Stimulated activated CD4-positive, alpha-beta T cell treated with anti-CD3 and anti-CD28 coated beads, TNF-alpha, amount 100 ng/mL, for 4 hours (primary cell): ENCODE measurements around the gene RORC.

Source experiments
- DNase-seq, 3 experiments: peaks; one replicate each; pipeline ENCODE4 v3.0.0-alpha.2; 2020; ENCODE audit warnings: low read depth in 3 of 3

RORC gene

DNA sequence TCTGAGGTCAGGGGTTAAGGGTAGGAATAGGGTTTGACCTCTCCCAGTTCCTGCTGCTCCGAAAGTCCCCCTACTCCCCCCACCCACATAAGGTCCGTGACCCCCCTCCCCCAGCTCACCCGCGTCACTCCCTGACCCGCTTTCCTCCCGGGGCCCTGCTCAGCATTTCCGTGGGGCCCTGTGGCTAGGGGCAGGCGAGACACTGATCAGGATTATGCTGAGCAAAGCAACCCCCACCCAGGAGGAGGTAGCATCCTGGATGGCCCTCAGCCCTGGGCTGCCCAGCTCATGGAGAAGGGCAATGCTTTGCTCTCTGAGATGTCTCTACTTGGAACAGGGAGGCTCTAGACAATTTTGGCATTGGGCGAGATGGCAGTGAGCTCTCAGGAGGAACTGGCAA lies 3.7 kb downstream of the RORC start:
- DNase-seq, result no peak

DNA sequence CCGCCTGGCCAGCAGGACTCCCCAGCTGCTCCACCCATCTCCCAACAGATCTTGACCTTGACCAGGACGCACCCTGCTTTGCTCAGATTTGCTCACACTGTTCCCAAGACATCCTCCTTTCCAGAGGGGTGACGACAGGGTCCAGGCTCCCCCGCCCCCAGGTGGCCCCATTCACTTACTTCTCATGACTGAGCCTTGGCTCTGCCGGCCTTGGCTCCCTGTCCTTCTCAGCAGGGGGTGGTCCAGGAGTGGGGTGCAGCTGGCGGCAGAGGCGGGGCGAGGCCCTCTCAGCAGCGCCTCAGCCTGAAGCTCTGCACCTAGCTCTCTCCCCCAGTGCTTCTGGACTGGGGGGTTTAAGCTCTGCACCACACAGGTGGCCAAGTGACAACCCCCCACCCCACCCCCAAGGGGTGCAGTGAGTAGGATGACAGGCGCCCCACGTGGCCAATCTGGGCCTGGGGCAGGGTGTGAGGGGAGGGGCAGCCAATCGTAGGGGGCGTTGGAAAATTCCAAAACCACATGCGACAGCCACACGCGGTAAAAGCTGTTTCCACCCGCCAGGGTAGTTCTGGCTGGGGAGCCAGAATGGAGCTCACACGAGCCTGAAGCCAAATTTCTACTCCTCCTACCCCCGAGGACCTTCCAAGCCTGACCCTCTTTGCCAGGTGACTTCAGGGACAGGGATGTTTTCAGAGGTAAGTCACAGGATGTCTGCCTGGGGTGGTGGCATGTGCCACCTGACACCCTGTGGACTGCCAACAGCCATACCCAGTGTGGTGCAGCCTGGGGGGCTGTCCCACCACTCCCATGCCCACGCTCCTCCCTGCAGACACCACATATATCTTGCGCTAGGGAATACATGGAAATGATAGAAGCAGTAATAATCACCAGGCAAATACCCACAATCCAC lies 5.6 kb downstream of the RORC start:
- DNase-seq, result peak in 1 of 3 experiments; percentile 38

DNA sequence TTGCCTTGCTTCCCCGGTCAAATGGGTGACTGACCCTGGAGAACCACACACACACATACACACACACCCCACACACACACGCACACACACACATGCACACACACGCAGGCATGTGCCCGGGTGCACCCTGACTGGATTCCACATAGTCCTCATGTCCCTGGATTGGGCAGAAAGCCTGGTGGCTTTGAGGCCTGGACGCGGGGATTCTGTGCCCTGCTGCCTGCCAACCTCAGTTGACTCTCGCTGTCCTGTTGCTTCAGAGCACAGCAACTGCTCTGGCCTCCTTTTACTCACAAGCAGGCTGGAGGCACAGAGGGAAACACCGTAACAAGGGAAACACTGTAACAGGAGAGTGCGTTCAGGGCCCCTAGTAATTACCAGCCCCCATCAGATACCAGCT lies 6.4 kb downstream of the RORC start:
- no peak for DNase-seq

DNA sequence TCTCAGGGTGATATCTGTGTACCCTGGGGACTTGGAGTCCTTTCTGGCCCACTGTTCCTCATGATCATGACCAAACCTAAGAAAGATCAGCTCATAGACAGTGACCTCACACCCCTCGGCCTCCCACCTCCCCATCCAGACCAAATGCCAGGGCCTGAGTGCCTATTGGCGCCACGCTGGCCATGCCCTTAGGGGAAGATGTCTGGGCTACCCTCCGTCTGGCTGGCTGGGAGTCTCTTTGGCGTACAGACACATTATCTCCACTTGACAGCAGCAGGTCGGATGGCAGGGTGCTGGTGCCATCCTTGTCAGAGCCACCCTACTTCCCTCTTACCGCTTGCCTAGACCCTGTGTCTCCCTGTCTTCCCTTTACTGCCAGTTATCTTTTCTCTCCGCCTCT lies 8.4 kb downstream of the RORC start:
- DNase-seq, result no peak

DNA sequence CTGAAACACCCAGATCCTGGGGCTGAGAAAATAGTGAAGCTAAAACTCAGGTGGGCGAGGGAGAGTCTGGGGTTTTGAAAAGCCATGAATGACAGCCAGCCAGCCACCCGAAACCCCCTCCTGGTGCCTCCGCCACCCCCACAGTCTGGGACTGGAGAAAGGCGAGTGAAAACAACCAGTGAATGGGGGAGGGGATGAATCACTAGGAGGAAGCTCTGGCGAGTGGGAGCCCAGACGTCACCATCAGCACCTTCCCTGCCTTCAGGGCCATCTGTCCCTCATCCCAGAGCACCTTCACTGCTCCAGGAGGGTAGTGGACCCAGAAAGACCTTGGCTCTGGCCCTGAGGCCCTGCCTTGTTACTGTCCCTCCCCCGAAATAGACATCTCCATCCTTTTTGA lies 9.2 kb downstream of the RORC start:
- peak in 2 of 3 experiments; percentile 48 for DNase-seq

DNA sequence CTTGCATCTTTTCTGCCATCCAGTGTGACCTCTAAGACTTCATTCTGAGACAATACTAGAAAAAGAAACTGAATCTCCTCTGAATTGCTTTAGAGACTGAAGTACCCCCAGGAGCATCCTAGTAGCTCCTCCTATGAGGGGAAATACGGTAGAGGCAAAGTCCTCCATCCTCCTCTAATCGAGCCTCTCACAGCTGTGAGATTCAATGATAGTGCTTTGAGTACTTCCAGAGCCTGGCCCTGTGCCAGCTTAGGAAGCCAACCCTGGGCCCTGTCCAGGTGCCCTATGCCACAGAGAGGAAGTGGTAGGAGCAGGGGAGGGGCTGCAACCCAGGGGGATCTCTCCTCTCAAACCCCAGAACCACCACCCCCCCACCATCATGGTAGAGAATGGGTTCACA lies 10.7 kb downstream of the RORC start:
- no peak for DNase-seq

DNA sequence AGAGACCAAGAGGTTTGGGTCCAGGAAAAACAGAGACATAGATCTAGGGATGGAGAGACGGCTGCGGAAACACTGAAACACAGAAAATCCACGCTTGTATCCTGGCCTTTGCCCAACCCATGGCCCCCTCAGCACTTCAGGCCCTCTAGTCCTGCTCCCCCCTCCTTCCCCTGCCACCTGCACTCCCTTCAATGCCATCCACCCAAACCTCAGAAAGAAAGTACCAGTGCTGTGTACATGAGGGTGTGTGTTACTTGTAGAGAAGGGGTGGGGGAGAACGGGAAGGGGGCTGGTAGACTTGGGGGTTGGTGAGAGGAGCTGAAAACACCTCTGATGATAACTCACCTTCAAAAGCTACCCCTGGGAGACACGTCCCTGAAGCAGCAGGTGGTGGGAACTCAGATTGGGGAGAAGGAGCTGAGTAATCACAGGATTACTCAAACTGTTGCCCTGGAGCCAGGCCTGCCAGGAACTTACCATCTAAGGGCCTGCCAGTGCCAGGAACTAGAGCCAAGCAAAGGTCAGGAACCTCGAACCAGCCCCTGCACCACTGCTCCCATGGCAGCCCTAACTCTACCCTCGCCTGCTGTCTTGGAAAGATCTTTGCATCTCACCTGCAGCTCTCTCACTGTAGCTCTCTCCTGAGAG lies 11.5 kb downstream of the RORC start:
- DNase-seq, result no peak

DNA sequence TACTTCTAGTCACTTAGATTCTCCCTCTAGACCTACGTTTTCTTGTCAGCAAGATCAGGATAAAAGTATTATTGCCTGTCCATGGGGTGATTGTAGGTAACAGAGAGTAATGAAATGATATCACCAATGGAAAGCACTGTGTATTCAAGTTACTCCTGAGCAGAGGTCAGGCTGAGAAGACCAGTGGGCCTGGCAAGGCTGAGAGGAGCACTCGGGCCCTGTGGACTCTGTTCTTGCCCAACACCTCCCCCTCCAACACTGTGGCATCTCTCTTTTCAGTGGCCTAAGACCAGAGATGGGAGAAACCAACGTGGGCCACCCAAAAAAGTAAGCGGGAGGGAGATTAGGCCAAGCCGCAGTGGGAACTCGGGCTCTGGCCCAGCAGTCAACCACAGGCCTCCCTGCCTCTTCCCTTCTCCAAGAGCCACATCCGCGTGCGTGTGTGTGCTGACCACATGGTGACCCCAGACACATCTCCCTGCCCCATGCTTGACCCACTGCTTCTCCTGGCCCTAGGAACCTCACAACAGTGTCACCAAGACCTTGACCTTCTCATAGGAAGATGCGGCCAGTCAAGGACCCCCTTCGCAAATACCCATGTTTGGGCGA lies 12.3 kb downstream of the RORC start:
- DNase-seq, result no peak

DNA sequence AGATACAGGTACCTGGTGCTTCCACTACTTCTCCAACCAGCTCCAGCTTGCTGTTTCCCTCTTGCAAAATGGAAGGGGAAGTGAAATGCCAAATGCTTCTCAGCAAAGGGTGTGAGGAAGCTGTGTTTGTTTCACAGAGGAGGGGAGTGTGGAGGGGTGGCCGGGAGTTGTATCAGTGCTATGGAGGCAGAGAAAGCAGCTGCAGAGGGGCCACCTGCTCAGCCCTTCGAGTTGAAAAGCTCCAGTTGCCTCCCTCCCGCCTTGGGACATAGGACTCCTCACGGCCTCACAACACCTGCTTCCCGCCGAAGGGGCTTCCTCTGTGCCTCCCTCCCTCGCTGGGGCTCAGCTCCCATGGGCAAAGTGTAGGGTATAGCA lies 14.3 kb downstream of the RORC start:
- DNase-seq, result no peak

DNA sequence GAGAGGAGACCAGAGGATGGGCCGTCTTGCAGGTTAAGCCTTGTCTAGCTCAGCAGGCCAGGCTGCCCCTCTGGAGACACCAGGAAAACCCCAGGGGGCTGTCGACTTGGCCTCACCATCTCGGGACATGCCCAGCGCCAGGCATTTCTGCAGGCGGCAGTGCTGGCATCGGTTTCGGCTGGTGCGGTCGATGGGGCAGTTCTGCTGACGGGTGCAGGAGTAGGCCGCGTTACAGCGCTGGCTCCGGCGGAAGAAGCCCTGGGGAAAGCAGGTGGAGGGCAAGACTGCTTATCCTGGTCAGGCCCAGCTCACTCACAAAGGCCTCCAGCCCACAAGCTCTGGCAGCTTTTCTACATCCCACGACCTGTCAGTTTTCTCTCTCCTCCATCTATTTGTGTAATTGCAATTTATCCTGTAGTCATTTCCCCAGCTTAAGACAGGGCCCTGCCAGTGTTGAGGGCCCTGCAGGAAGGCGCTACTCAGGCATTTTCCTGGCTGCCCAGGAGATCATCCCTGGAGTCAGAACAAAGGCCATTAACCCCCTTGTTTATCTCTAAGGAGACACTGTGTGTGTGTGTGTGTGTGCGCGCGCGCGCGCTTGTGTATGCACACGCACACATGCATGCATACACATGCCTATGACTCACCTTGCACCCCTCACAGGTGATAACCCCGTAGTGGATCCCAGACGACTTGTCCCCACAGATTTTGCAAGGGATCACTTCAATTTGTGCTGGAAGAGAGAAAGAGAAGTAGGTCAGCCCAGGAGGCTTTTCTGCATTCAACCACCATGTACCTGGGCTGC lies 14.9 kb downstream of the RORC start:
- no peak for DNase-seq

DNA sequence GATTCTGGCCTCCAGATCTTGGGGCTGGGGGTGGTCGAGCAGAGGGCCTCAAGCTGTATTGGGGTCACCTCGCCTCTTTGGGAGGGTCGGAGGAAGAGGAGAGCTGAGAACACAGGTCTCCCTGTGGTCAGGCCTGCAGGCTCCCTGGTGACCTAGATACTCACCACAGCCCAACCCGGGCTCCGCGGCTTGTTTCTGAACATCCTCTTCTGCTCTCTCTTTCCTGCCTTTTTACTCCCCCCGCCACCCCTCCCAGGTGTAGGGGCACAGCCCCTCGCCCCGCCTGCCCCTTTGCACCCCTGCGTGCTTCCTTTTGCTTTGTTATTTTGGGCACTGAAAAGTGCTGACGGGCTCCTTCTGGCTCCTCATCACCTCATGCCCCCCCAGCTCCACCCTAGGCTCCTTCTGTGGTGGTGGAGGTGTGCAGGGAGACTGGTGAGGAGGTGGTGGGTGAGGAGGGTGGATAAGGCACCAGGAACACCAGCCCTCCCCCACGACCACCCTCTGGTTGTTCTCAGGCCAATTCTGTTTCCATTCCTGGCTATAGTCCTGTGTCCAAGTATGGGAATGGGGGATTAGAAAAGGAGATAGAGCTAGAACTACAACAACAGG lies 15.8 kb downstream of the RORC start:
- no peak for DNase-seq

DNA sequence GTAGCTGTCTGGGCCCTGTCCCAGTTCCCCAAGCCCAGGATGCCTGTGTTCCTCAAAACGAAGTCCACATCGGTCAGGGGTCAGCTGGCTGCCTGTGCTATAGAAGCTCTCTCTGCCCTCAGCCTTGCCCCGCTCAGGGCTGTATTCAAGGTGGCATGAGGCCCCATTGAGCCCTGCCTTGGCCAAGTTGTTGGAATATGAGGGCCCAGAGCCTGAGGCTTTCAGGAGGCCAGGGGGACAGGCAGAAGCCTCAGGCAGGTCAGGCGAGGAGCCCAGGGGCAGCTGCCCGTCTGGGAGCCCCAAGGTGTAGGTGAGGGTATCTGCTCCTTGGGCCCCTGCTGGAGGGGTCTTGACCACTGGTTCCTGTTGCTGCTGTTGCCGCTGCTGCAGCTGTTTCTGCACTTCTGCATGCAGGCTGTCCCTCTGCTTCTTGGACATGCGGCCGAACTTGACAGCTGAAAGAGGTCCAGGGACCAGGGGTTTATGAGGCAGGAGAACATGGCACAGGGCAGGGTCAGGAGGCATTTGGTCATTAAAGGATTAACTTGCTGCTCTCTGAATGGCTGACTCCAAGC lies 16.5 kb downstream of the RORC start:
- no peak for DNase-seq

DNA sequence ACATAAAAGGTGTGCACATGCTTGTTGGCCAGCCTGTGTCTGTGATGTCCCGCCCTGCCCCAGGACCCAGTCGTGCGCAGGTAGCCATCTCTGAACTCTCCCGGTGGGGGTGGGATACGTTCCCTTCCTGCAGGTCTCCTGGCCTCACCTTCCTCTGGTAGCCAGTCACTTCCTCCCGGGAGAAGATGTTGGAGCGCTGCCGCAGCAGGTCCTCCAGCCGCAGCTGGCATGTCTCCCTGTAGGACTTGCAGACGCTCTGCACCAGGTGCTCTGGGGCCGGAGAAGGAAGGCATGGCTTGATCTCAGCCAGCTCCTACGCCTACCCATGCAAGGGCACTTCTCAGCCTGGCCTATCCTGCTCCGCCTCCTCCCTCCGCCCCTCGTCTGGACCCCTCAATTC lies 17.2 kb downstream of the RORC start:
- DNase-seq, result no peak

DNA sequence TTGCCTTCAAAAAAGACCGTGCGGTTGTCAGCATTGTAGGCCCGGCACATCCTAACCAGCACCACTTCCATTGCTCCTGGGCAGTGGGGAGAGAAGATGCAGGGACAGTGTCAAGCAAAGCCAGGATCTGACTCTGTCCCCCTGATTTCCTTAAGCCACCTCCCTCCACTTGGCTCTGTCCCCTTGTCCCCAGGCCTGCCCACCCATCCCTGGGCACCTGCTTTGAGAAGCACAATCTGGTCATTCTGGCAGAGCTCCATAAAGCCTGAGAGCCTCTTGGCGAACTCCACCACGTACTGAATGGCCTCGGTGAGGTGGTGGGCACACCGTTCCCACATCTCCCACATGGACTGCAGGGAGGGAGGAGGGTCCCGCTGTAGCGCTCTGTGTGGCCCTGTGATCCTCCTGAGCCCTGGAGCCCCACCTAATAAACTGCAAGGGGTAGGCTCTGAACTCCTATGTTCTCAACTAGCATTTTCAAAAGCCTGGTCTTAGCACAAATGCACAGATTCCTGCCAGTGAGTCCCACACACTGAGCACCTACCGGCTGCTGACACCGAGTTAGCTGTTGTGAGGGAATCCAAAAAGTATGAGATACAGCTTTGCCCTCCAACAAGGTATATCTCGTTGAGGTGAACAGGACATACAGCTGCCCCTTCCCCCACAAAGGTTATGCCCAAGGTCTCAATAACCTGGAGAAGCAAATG lies 18.2 kb downstream of the RORC start:
- no peak for DNase-seq

DNA sequence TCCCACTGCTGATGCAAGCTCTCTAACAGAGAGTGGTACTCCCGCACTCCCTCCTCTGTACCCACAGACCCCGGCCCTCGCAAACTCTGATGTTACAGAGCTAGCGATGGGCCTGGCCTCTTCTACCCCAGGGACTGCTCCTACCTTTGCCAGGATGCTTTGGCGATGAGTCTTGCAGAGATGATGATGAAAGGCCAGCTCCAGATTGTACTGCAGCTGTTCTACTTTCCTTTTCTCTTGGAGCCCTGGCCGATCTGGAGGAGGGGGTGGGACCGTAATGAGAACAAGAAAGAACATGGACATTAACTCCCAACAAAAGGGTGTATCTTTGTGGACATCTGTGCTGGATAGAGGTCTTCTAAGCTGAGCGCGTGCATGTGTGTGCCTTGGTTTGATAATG lies 20.4 kb downstream of the RORC start:
- DNase-seq, result no peak

DNA sequence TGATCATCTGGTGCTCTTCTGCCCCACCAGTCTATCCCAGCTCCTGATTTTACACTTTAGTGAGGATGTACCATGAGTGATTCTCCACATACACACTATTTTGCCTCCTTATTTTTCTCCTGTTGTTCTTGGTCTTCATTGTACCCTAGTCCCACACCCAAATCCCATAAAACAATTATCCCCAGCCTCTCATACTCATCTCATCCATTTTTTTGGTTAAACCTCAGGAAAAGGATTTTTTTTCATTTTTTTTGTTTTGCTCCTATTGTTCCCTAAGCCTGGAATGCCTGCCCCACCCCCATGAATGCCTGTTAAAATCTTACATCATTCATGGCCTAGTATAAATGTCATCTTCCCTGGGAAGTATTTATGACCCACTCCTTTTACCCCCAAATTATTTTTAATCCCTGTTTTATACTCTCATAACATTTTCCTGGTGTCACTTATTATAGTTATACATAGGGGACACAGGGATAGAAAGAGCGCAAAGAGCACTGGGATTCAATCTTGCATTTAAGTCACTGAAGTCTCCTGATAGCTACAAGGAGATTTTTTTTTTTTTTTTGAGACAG lies 21.5 kb downstream of the RORC start:
- no peak for DNase-seq

DNA sequence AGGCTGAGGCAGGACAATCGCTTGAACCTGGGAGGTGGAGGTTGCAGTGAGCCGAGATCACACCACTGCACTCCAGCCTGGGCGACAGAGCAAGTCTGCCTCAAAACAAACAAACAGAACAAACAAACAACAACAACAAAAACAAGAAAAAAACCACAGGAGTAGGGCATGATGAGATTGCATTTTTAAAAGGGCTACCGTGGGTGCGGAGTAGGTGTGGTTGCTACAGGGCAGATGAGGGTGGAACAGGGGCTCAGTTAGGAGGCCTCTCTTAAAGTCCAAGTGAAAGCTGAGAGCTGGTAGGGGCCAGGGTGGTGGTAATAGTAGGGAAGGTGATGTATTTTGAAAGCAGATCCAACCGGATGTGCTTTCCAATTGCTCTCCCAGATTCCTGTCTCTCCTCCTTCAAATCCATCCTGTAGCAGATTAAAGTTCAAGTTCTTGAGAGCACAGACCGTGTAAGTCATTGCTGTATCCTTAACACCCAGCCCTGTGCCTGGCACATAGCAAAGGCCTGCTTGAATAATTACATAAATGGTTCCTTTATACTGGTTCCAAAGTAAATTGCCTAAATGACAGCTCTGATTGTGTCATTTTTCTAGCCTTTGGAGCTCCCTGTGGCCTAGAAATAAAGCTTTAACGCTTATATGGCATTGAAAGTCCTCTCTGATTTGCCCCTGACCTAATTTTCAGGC lies 22.2 kb downstream of the RORC start:
- DNase-seq, result no peak

DNA sequence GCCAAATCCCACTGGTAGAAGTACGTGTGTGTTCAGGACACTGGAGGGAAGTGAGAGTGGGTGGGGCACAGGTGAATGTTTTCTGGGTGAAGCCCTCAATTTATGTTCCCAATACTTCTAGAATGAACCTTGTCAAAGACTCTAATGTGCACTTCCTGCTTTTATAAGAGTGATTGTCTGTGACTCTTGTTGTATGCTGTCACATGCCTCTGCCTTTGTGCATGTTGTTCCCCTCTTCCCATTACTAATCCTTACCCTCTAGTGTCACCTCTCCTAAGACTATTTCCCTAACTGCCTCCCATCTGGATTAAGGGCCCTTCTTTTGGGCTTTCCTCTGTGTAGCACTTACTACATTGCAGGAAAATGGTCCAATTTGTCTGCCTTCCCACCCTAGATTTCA lies 23.8 kb downstream of the RORC start:
- DNase-seq, result no peak

DNA sequence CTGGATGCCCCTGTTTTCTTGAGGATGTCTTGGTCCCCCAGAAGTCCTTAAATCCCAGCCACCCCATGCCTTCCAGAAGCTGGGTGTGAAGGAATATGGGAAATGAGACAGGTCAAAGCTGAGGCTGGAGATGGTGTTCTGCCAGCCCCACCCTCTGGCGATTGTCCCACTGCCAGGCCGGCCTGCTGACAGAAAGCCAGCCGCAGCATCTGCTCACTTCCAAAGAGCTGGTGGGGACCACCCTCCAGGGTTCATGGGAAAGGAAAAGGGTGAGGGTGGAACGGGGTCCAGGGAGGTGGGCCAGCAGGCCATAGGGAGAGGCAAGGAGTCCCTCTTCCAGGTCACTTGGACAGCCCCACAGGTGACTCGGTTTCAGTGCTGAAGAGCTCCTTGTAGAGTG lies 24.5 kb downstream of the RORC start:
- DNase-seq, result no peak

DNA sequence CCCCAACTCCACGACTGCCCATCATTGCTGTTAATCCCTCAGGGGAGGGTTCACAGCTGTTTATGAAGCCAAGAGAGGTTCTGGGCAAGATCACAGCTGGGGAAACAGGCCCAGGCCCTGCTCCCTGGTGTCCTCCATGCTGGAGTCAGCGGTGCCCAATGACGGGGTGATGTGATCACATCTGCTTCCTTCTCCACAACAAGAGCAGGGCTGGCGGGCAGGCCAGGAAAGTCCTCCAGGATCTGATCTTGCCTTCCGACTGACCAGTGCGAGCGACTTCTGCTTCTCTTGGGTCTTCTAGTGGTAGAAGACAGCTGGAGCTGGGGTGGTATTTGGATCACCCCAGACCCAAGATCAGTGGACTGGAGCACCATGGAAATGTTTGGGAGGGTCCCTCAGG lies 25.4 kb downstream of the RORC start:
- no peak for DNase-seq
